ENCODE results near the gene BBS4. TPM values are rescaled to one million over a fixed set of nuclear protein-coding genes. Genes with fewer than 3 reads are reported as not detected.

The BBS4 gene
- total RNA-seq, 1 experiment from 2014 or later, result 10.3 TPM

Other genes starting within 250 kb of the BBS4 start
- gene ARIH1, start 211.9 kb upstream of the BBS4 start, total RNA-seq (2014; rRNA removed; shearing (Covaris generic)), result 25.0 and 31.6 TPM in 2 replicates
- gene GOLGA6B, start 31.5 kb upstream of the BBS4 start, total RNA-seq (2014; rRNA removed; shearing (Covaris generic)), result not detected in 2 replicates
- gene HIGD2B, start within 50 bp of the BBS4 start, total RNA-seq (2014; rRNA removed; shearing (Covaris generic)), result 0.20 TPM in 1 of 2 replicates, not detected in the other
- 86.4 and 109 TPM in 2 replicates for gene ADPGK, start 97.6 kb downstream of the BBS4 start, total RNA-seq (2014; rRNA removed; shearing (Covaris generic))

All from M059J (cell line).